A549 (cell line): Measurements from ENCODE around the gene LRRC9.

Experiments
- CBX8 ChIP-seq: fragments of 200-600 bp; sonication (generic); IDR thresholded peaks from 2 replicates; pipeline ENCODE4 v1.6.1; 2016
- CHD2 ChIP-seq: fragments of 150-350 bp; IDR thresholded peaks from 2 replicates; pipeline ENCODE4 v1.6.1; 2014; ENCODE audit warnings: low read length; ENCODE audit not compliant: partially characterized antibody
- CTCF ChIP-seq: fragments of >200 bp; sonication (Bioruptor Twin); formaldehyde crosslinking; IDR thresholded peaks from 3 replicates; pipeline ENCODE4 v1.5.1; 2016
- ESRRA ChIP-seq: fragments of 150-350 bp; IDR thresholded peaks from 2 replicates; pipeline ENCODE4 v1.6.1; 2014; ENCODE audit warnings: mild to moderate bottlenecking, low read length, borderline replicate concordance
- GATA3 ChIP-seq: IDR thresholded peaks from 2 replicates; pipeline ENCODE4 v1.6.1; 2012; ENCODE audit warnings: borderline replicate concordance
- HDAC2 ChIP-seq: fragments of 200-600 bp; sonication (generic); IDR thresholded peaks from 2 replicates; pipeline ENCODE4 v1.6.1; 2016
- JUN ChIP-seq, 2 experiments: fragments of >200 bp; sonication (Bioruptor Twin); formaldehyde crosslinking; IDR thresholded peaks; 2 replicates in 1 of 2; 3 replicates in 1 of 2; pipeline ENCODE4 v1.6.1; 2016 to 2017
- JUNB ChIP-seq: fragments of >200 bp; sonication (Bioruptor Twin); formaldehyde crosslinking; IDR thresholded peaks from 2 replicates; pipeline ENCODE4 v1.6.1; 2016
- PBX3 ChIP-seq: IDR thresholded peaks from 2 replicates; pipeline ENCODE4 v1.6.1; 2012
- PHF8 ChIP-seq: fragments of 200-600 bp; sonication (generic); IDR thresholded peaks from 2 replicates; pipeline ENCODE4 v1.6.1; 2016; ENCODE audit warnings: low read depth, mild to moderate bottlenecking, antibody characterized with exemption, moderate library complexity, borderline replicate concordance
- POLR2A ChIP-seq: IDR thresholded peaks from 2 replicates; pipeline ENCODE4 v1.6.1; 2012; ENCODE audit warnings: mild to moderate bottlenecking, low read length
- POLR2AphosphoS2 ChIP-seq: conservative IDR thresholded peaks from 2 replicates; pipeline ENCODE4 v1.6.1; 2012; ENCODE audit warnings: low read length, improper control_type of control experiment, inconsistent platforms
- ZFP36 ChIP-seq: fragments of 450-650 bp; IDR thresholded peaks from 2 replicates; pipeline ENCODE4 v1.6.1; 2014; ENCODE audit warnings: borderline replicate concordance; ENCODE audit not compliant: partially characterized antibody

DNA sequence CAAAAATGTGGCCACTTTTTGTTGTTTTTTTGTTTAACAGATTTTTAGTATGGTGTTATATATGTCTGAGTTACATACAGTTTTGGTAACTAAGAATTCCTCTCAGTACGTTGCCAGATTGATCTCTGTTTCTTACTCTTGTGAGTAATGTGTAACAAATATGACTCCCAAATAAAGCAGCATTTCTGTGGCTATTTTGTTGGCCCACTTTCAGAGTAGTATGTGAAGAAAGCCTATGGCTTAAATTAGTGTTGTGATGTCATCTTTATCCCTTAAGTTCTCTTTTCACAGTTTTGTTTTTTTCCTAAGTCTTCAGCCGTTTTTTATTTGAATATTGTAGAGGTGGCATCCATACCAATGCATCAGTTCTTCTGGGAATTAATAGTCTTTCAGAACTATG is 182.4 kb downstream of the LRRC9 start:
- TF ChIP-seq PBX3 (no peak), POLR2A (no peak), CTCF (no peak), POLR2AphosphoS2 (no peak), CHD2 (no peak), JUN (IDR thresholded peaks at IDR 0.05) (no peak), GATA3 (no peak), ZFP36 (no peak), JUNB (no peak), CBX8 (no peak), HDAC2 (no peak), ESRRA (no peak), PHF8 (no peak)
